Measurements from ENCODE around the gene CSHL1.

Gene CSHL1

GRCh38 chr17:63911041-63911635 is at the start of gene CSHL1:
Gene CSHL1, minus strand, starts transcription at chr17:63911258. Its CDS starts 62 bp downstream, at chr17:63911196.
- DNase-seq (ENCODE audit: low read depth), result no peak

- DNase-seq (ENCODE audit: low read depth), result no peak
Observed at GRCh38 chr17:63960430-63960829, 49.4 kb upstream of the CSHL1 start.

DNA sequence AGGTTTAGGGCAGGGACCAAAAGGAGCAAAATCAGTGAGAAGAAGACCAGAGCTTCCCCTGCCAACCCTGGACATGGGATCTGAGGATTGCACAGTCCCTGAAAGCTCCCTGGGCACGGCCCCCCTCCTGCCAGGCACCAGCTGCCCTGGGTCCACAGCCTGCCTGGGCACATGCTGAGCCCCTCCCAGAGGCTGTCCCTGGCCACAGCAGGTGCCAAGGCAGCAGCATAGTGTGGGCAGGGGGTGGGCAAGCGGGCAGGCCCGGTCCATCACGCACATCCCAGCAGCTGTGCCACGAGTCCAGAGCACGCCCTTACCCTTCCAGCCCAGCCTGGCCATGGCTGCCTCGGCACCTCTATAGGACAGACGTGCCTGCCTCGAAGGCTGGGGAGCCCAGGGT is 48.9 kb upstream of the CSHL1 start:
- no peak for DNase-seq (ENCODE audit: low read depth)

DNA sequence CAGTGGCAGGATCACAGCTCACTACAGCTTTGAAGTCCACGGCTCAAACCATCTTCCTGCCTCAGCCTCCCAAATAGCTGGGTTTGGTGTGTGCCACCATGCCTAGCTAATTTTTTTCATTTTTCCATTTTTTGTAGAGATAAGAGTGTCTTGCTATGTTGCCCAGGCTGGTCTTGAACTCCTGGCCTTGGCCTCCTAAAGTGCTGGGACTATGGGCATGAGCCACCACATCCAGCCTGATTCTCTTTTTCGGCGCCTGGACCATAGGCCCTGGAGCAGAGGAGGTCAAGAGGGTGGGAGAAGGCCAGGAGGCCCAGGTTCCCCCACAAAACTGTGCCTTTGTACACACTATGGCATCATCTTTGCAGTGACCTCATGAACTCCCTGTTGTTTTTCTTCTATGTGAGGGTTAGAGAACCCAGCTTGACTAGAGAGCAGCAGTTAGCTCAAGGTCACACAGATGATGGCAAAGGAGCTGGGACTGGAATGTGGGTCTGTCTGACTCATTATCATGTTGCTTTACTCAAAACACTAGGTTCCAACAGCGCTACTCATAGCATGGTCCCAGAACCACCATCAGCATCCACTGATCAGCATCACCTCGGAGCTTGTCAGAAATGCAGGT is 45.4 kb upstream of the CSHL1 start:
- no peak for DNase-seq (ENCODE audit: low read depth)

GRCh38 chr17:63955791-63956190 is 44.7 kb upstream of the CSHL1 start:
- DNase-seq (ENCODE audit: low read depth), result no peak

- no peak for DNase-seq (ENCODE audit: low read depth)
Observed at GRCh38 chr17:63955232-63955631, 44.2 kb upstream of the CSHL1 start.

GRCh38 chr17:63954402-63955063 is 43.5 kb upstream of the CSHL1 start:
- no peak for DNase-seq (ENCODE audit: low read depth)

- no peak for DNase-seq (ENCODE audit: low read depth)
Observed at GRCh38 chr17:63950940-63951907, 40.2 kb upstream of the CSHL1 start.

DNA sequence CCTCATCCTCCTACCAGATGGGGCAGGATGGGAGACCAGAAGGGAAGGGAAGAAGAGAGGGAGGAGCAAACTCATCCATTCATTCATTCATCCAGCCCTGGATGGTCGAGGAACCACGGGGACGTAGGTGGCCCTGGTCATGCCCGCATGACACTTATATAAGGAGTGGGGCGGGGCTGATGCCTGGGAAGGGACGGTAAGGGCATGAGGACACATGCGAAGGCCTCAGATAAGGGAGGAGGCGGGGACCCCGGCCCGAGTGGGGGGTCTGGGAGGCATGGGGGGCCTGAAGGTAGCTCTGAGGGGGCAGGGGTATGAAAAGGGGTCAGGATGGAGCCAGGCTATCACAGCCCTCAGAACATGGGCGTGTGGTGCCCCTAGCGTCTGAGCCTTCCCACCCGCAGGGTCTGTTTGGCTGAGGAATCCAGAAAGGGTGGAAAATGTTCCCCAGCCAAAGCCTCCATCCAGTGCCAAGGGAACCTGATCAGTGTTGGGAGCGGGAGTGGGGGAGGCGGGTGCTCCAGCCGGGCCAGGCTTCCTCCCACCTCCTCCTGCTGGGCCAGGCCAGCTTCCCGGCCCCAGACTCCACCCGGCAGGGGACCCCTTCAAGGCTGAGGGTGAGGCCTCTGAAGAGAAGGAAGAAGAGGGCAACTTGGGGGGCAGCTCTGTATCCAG is 38.7 kb upstream of the CSHL1 start:
- DNase-seq (ENCODE audit: low read depth), result no peak

- no peak for DNase-seq (ENCODE audit: low read depth)
Observed at GRCh38 chr17:63948521-63948920, 37.5 kb upstream of the CSHL1 start.

DNA sequence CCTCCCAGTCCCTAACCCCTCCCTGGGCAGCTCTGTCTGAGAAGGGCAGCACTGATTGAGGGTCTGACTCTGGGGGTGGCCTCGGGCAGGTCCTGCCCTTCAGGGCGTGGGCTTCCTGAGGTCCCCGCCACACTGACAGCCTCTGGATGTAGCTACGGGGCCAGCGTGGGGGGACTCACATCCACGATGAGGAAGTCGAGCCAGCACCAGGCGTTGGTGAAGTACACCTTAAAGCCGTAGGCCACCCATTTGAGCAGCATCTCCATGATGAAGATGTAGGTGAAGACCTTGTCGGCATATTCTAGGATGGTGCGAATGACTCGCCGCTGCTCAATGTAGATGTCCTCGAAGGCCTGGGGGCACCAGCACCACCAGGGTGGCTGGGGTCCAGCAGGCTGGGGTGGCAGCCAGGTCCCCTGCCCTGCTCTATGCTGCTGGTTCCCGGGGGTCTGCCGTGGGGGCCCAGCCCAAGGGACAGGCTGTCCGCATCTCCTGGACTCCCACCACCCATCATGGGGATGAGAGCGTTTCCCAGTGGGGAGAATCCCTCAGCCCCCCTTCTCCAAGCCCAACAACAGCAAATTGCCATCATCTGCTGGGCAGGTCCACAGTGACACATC is 36.8 kb upstream of the CSHL1 start:
- no peak for DNase-seq (ENCODE audit: low read depth)

DNA sequence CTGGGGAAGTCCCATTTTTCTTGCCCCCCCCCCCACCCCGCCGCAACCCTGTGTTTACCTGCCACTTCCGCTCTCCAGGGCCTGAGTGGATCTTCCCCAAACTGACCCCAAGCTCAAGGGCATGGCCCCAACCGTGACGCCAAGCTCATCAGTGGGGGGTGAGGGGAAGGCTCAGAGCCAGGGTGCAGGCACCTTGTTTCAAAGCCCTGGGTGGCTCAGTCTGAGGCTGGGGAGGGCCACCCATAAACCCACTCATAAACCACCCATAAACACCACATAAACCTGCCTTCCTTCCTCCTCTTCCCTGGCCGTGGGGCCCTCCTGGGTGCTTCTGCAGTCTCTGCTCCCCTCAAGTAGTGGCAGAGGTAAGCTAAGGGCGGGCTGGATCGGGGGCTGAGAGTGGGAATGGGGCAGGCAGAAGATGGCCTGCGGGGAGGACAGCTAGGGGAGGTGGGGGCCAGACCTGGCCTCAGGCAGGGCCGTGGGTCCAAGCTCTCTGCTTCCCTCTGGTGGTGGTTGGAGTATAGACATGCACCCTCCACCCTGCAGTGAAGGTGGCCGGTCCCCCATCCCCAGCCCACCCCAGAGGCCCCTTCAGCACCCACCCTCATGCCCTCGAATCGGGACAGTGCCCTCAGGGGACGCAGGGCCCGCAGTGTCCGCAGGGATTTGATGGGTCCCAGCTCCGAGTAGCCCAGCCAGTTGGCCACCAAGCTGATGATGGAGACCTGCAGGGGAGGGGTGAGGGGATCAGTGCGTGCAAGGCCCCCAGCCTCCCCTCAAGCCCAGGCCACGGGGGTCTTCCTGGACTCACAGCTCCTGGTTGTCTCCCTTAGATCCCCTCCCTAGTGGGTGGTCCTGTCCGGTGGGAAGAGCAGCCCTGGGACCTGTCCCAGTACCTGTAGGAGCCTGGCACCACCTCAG is 35.6 kb upstream of the CSHL1 start:
- DNase-seq (ENCODE audit: low read depth), result no peak

DNA sequence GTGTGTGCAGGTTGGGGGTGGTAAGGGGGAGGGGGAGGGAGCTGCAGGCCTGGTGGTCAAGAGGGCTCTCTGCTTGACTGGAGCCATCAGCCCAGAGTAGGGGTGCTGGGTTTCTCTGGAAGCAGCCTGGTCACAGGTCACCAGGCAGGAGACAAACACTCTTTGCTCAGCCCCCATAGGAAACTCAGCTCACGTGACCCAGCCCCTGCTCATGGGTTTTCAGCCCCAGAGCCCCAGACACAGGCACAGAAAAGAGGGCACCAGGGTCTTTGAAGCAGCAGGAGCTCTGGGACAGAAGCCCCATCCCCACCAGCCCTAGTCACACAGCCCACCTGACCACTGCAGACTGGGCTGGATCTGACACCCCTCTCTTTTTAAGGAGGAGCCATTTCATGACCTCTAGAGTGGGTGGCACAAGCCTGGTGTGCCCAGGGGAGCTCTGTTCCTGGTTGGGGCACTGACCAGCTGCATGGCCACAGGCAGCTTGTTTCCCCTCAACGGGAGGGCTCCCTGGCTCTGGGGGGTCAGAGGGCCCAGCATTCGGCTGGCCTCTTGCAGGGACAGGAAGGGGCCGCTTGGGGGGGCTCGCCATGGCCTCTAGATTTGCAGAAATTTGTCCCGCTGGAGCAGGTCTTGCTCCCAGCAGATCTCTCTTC is 34.9 kb upstream of the CSHL1 start:
- DNase-seq (ENCODE audit: low read depth), result no peak

DNA sequence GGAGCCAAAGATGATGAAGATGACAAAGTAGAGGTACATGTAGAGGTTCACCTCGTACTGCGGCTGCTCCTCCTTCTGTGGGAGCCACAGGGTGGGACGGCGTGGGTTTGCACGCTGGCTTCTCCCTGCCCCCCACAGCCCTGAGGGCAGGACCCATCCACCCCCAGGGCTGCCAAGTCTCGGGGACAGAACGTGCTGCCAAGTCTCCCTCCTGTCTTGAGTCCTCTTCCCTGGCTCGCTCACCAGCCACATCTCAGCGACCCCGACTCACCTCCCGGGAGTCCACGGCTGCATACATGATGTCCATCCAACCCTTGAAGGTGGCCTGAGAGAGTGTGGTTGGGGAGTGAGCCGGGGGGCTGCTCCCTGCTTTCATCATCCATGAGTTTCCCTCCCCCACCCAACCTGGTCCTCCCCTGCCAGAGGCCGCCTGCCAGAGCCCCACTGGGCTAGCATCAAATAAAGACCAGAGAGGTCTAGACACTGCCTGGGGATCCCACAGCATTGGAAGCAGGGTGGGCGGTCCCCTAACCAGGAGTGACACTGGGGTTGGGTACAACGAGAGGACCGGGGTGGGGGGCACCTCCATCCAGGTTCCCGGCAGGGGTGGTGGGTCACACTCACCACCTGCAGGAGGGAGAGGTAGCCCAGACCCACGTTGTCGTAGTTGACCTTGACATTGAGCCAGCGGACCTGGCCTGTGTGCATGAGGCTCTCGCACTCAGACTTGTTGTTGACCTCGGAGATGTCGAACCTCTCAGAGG is 33.9 kb upstream of the CSHL1 start:
- DNase-seq (ENCODE audit: low read depth), result no peak

DNA sequence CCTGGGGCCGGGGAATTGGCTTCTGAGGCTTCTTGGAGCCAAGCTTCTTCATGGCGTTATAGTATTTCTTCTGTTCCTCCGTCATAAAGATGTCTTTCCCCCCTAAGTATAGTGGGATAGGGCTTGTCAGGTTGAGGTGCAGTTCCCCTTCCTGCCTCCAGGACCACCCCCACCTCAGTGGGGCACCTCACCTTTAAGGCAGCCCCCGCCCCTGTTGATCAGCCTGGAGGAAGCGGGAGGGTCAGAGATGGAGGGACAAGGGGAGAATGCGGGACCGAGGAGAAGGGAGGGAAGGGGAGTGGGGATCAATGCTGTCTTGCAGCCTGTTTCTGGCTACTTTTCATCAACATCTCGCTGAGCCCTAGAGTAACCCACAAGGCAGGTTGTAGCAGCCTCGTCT is 32.7 kb upstream of the CSHL1 start:
- DNase-seq (ENCODE audit: low read depth), result no peak

GRCh38 chr17:63942309-63942985 is 31.4 kb upstream of the CSHL1 start:
- DNase-seq (ENCODE audit: low read depth), result no peak

GRCh38 chr17:63941751-63942150 is 30.7 kb upstream of the CSHL1 start:
- DNase-seq (ENCODE audit: low read depth), result no peak

DNA sequence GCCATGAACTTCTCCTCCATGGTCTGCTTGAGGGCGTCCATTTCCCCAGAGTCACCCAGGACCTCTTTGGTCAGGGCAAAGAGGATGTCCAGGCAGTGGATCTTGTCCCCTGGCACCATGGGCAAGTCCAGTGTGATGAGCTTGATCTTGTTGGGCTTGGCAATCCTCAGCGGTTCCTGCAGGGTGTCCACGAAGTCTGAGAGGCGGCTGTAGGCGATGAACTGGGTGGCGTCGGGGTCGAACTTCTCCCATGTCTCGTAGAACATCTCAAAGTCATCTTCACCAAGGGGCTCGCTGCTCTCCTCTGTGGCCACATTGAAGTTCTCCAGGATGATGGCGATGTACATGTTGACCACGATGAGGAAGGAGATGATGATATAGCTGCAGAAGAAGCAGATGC is 30.1 kb upstream of the CSHL1 start:
- DNase-seq (ENCODE audit: low read depth), result no peak

Data from non-pigmented ciliary epithelial cell (primary cell).